Thymus (tissue), 14 donors: ENCODE data around the gene FRMD8. TPM values are rescaled to one million over a fixed set of nuclear protein-coding genes. Genes with fewer than 3 reads are reported as not detected.

Source experiments
- DNase-seq, 9 donors: peaks; one replicate each; pipeline ENCODE4 v3.0.0-alpha.2; 2013; ENCODE audit warnings: low spot score in 9 of 9, low read depth in 6 of 9, missing footprints in 1 of 9
- H3K27ac ChIP-seq, 2 donors: one replicate each; pipeline ENCODE4 v1.5.1; 2013; ENCODE audit warnings: control low read depth in 1 of 2, low read depth in 1 of 2, low read length in 1 of 2, mild to moderate bottlenecking in 1 of 2, moderate library complexity in 1 of 2
- H3K27me3 ChIP-seq, 2 donors: one replicate each; pipeline ENCODE4 v1.5.1; 2013; ENCODE audit warnings: low read length in 1 of 2; ENCODE audit not compliant: control insufficient read depth in 2 of 2, insufficient read depth in 1 of 2
- H3K36me3 ChIP-seq, 2 donors: one replicate each; pipeline ENCODE4 v1.5.1; 2013; ENCODE audit warnings: low read length in 1 of 2, mild to moderate bottlenecking in 1 of 2, moderate library complexity in 1 of 2; ENCODE audit not compliant: control insufficient read depth in 2 of 2, insufficient read depth in 2 of 2
- H3K4me1 ChIP-seq, 2 donors: one replicate each; pipeline ENCODE4 v1.5.1; 2013; ENCODE audit warnings: low read length in 2 of 2; ENCODE audit not compliant: control insufficient read depth in 2 of 2, insufficient read depth in 2 of 2
- H3K4me3 ChIP-seq, 2 donors: one replicate each; pipeline ENCODE4 v1.5.1; 2013; ENCODE audit warnings: low read length in 2 of 2, control low read depth in 1 of 2, mild to moderate bottlenecking in 1 of 2
- H3K9me3 ChIP-seq, 2 donors: one replicate each; pipeline ENCODE4 v1.5.1; 2013; ENCODE audit warnings: low read length in 1 of 2, mild to moderate bottlenecking in 1 of 2; ENCODE audit not compliant: control insufficient read depth in 2 of 2, insufficient read depth in 1 of 2
- WGBS: extraction: QIAGEN DNeasy Blood & Tissue Kit; methylation state at CpG from one replicate; pipeline ENCODE4 v1.1.7; 2013; 5-methylcytosine and 5-hydroxymethylcytosine counted together
- long read RNA-seq, 10 donors: transcript quantifications; one replicate each; lab custom pipeline, GENCODE V29; 2026
- polyA plus RNA-seq: library from polyadenylated mRNA; stranded (reverse); fragments of 200-250 nt; gene quantifications from one replicate; pipeline ENCODE4 v1.2.3, GENCODE V29; 2013
- total RNA-seq: library from RNA; stranded (reverse); fragments of 120-200 nt; gene quantifications from one replicate; pipeline ENCODE4 v1.2.4, GENCODE V29; 2013
- donor health status: healthy.

The FRMD8 gene, protein sequence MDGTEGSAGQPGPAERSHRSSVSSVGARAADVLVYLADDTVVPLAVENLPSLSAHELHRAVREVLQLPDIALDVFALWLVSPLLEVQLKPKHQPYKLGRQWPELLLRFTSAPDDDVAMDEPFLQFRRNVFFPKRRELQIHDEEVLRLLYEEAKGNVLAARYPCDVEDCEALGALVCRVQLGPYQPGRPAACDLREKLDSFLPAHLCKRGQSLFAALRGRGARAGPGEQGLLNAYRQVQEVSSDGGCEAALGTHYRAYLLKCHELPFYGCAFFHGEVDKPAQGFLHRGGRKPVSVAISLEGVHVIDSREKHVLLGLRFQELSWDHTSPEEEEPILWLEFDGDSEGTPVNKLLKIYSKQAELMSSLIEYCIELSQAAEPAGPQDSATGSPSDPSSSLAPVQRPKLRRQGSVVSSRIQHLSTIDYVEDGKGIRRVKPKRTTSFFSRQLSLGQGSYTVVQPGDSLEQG
- total RNA-seq (15.2 TPM), polyA plus RNA-seq (21.4 TPM)
- long read RNA-seq, donor 1 = 0 reads
- long read RNA-seq, donor 2 = 0 reads
- long read RNA-seq, donor 3, transcript FRMD8-201 (11 exons, 3,723 nt) = major isoform, 11 of 13 reads
- long read RNA-seq, donor 3, partial matches to known transcripts = 0 of 13 reads
- long read RNA-seq, donor 3, other reads (novel, unspliced or antisense) = 0 of 13 reads
- long read RNA-seq, donor 4, partial matches to known transcripts = 0 of 7 reads
- long read RNA-seq, donor 4, other reads (novel, unspliced or antisense) = 0 of 7 reads
- long read RNA-seq, donor 5, partial matches to known transcripts = 0 of 9 reads
- long read RNA-seq, donor 5, other reads (novel, unspliced or antisense) = 0 of 9 reads
- long read RNA-seq, donor 6, partial matches to known transcripts = 0 of 6 reads
- long read RNA-seq, donor 6, other reads (novel, unspliced or antisense) = 0 of 6 reads
- long read RNA-seq, donor 7, partial matches to known transcripts = 22 of 26 reads
- long read RNA-seq, donor 7, other reads (novel, unspliced or antisense) = 0 of 26 reads
- long read RNA-seq, donor 8, partial matches to known transcripts = 0 of 4 reads
- long read RNA-seq, donor 8, other reads (novel, unspliced or antisense) = 0 of 4 reads
- long read RNA-seq, donor 9, transcript FRMD8-201 (11 exons, 3,723 nt) = major isoform, 6 of 7 reads
- long read RNA-seq, donor 9, partial matches to known transcripts = 0 of 7 reads
- long read RNA-seq, donor 9, other reads (novel, unspliced or antisense) = 0 of 7 reads
- long read RNA-seq, donor 10, partial matches to known transcripts = 0 of 5 reads
- long read RNA-seq, donor 10, other reads (novel, unspliced or antisense) = 0 of 5 reads

GRCh38 chr11:65386307-65387140 lies at the start of gene FRMD8:
Gene FRMD8, plus strand, starts transcription at chr11:65386637. Its CDS starts 400 bp downstream, at chr11:65387037.
- WGBS = 2% methylated on average over 76 of the region's 76 CpGs
- Histone ChIP-seq H3K27ac (peak within 1 kb of the TSS; percentile 79 to 91), H3K4me3 (peak within 1 kb of the TSS; percentile 68 to 95), H3K36me3 (peaks cover 11 to 21% of the 10 kb centered on the region in 2 donors), H3K27me3 (no peaks in the 10 kb centered on the region), H3K9me3 (no peaks in the 10 kb centered on the region), H3K4me1 (peaks cover 25 to 83% of the 10 kb centered on the region in 2 donors)
- DNase-seq = peak in 8 of 9 donors; percentile 60 to 89 (median 76)

- Histone ChIP-seq H3K27ac (no peak overlapping the region), H3K27me3 (no peaks in the 10 kb centered on the region), H3K9me3 (no peaks in the 10 kb centered on the region), H3K4me1 (peaks cover 8 to 16% of the 10 kb centered on the region in 2 donors), H3K4me3 (no peak overlapping the region), H3K36me3 (peaks cover 50 to 58% of the 10 kb centered on the region in 2 donors)
- 94% methylated on average over 7 of the region's 7 CpGs for WGBS
- no peak for DNase-seq
These were observed 47.8 kb upstream of the FRMD8 start for GRCh38 chr11:65338676-65339075.

DNA sequence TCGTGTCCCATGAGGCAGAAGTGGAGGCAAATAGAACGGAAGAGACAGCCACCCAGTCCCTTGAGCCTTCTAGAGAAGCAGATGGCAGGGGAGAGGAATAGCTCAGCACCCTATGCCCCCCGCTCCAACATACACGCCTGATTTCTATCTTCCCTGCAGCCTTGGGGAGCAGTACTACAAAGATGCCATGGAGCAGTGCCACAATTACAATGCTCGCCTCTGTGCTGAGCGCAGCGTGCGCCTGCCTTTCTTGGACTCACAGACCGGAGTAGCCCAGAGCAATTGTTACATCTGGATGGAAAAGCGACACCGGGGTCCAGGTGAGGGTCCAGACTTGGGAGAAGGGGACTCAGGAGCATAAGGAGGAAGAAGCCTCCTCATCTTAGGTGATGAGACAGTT lies 46.2 kb upstream of the FRMD8 start:
- Histone ChIP-seq H3K36me3 (peaks cover 65 to 73% of the 10 kb centered on the region in 2 donors), H3K4me1 (peaks cover 4 to 6% of the 10 kb centered on the region in 2 donors)
- WGBS = 98% methylated on average over 11 of the region's 11 CpGs

DNA sequence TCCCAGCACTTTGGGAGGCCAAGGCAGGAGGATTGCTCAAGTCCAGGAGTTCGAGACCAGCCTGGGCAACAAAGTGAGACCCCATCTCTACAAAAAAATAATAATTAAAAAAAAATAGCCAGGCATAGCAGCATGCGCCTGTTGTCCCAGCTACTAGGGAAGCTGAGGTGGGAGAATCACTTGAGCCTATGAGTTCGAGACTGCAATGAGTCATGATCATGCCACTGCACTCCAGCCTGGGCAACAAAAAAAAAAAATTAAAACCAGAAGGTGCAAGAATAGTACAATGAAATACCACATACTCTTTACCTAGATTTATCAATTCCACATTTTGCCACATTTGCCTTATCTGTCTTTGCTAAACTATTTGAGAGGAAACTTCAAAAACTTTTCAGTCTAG lies 44.6 kb upstream of the FRMD8 start:
- H3K27ac ChIP-seq = no peak overlapping the region
- H3K36me3 ChIP-seq = peaks cover 81 to 87% of the 10 kb centered on the region in 2 donors
- H3K27me3 ChIP-seq = no peaks in the 10 kb centered on the region
- 98% methylated on average over 3 of the region's 3 CpGs for WGBS
- H3K4me3 ChIP-seq = no peak overlapping the region
- H3K9me3 ChIP-seq = no peaks in the 10 kb centered on the region
- H3K4me1 ChIP-seq = no peaks in the 10 kb centered on the region
- no peak for DNase-seq

More for the DNA sequence above, 46.2 kb upstream of the FRMD8 start:
- Histone ChIP-seq H3K9me3 (no peaks in the 10 kb centered on the region), H3K27me3 (no peaks in the 10 kb centered on the region), H3K27ac (no peak overlapping the region), H3K4me3 (no peak overlapping the region)
- DNase-seq = no peak

- Histone ChIP-seq H3K4me1 (peaks cover 18 to 51% of the 10 kb centered on the region in 2 donors), H3K27me3 (peaks cover 0 to 13% of the 10 kb centered on the region in 2 donors), H3K27ac (peak overlapping the region; percentile 61 to 87), H3K9me3 (peaks cover 0 to 2% of the 10 kb centered on the region in 2 donors), H3K4me3 (no peak overlapping the region), H3K36me3 (peaks cover 41 to 68% of the 10 kb centered on the region in 2 donors)
- 48% methylated on average over 2 of the region's 2 CpGs for WGBS
- peak in 2 of 9 donors; percentile 38 to 50 for DNase-seq
These were observed 34.9 kb upstream of the FRMD8 start for GRCh38 chr11:65351511-65351910.

- Histone ChIP-seq H3K9me3 (peaks cover 0 to 2% of the 10 kb centered on the region in 2 donors), H3K36me3 (peaks cover 30 to 55% of the 10 kb centered on the region in 2 donors), H3K4me3 (no peak overlapping the region), H3K4me1 (peaks cover 18 to 51% of the 10 kb centered on the region in 2 donors), H3K27me3 (peaks cover 0 to 20% of the 10 kb centered on the region in 2 donors), H3K27ac (peak overlapping the region in 1 of 2 donors; percentile 87)
- DNase-seq = no peak
- 77% methylated on average over 3 of the region's 3 CpGs for WGBS
These were observed 33.7 kb upstream of the FRMD8 start for GRCh38 chr11:65352783-65353182.

GRCh38 chr11:65353376-65353775 lies 33.1 kb upstream of the FRMD8 start:
- WGBS = 99% methylated on average over 7 of the region's 7 CpGs
- Histone ChIP-seq H3K27ac (no peak overlapping the region), H3K9me3 (peaks cover 0 to 2% of the 10 kb centered on the region in 2 donors), H3K36me3 (peaks cover 25 to 50% of the 10 kb centered on the region in 2 donors), H3K27me3 (peaks cover 0 to 20% of the 10 kb centered on the region in 2 donors), H3K4me3 (no peak overlapping the region), H3K4me1 (peaks cover 18 to 51% of the 10 kb centered on the region in 2 donors)
- no peak for DNase-seq

- H3K27ac ChIP-seq = peak overlapping the region in 1 of 2 donors; percentile 27
- H3K4me1 ChIP-seq = peaks cover 18 to 51% of the 10 kb centered on the region in 2 donors
- WGBS = 74% methylated on average over 16 of the region's 16 CpGs
- peak overlapping the region; percentile 49 to 75 for H3K4me3 ChIP-seq
- H3K9me3 ChIP-seq = peaks cover 0 to 2% of the 10 kb centered on the region in 2 donors
- H3K36me3 ChIP-seq = peaks cover 20 to 44% of the 10 kb centered on the region in 2 donors
- H3K27me3 ChIP-seq = peaks cover 0 to 20% of the 10 kb centered on the region in 2 donors
- no peak for DNase-seq
These were observed 32.6 kb upstream of the FRMD8 start for GRCh38 chr11:65353900-65354264.
